GM19043 (cell line): ENCODE results near the gene PTPRD.

Experiments used
- ATAC-seq: cut with Tn5 transposase; IDR thresholded peaks from one replicate; pipeline ENCODE4 v1.9.1; 2021; ENCODE audit warnings: low read depth; ENCODE audit not compliant: unreplicated experiment

PTPRD gene

GRCh38 chr9:8823131-8823895 lies 1789.5 kb downstream of the PTPRD start:
- ATAC-seq = no peak

DNA sequence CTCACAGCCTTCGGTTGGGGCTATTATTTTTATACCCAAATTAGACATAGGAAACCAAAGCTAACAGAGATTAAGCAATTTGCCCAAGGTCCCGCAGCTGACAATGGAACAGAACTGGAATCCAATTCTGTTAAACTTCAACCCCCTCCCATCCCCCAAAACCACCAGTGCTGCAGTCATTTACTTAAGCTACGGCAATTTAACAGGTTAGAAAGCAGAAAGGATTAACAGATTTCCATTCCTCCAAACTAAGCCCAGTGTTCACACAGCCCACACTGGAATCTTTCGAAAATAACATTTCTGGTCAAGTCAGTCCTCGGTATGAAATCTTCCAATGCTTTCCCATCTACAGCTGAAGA lies 1790.2 kb downstream of the PTPRD start:
- no peak for ATAC-seq

GRCh38 chr9:8821910-8822666 lies 1790.7 kb downstream of the PTPRD start:
- no peak for ATAC-seq

DNA sequence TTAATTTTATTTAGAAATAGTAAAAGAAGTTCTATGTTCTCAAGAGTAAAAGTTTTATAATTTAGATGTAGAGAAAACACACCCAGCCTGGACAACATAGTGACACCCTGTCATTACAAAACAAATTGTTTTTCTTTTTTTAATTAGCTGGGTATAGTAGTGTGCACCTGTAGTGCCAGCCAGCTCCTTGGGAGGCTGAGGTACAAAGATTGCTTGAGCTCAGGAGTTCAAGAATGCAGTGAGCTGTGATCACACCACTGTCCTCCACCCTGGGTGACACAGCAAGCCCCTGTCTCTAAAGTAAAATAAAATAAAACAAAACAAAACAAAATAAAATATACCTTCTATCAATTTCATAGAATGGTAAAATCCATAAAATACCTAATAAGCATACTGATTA lies 1795.5 kb downstream of the PTPRD start:
- no peak for ATAC-seq

DNA sequence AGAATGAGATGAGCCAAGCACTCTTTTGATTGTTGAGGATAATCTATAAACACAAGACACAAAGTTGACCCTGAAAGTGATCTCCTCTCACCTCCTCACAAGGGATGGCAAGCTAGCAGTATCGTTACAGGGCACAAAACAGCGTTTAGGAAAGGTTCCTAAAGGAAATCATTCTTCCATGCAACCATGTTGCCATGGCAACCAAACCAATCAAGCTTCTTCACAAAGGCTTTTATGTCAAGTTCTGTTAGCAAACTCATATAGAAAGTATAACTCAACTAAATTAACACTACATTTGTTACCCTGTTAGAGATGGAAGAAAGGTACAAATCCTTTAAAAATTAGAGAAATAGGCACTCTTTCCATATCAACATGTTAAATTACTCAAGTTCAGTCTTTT lies 1796.4 kb downstream of the PTPRD start:
- no peak for ATAC-seq

- ATAC-seq = no peak
Observed at GRCh38 chr9:8815931-8816330, 1796.9 kb downstream of the PTPRD start.

DNA sequence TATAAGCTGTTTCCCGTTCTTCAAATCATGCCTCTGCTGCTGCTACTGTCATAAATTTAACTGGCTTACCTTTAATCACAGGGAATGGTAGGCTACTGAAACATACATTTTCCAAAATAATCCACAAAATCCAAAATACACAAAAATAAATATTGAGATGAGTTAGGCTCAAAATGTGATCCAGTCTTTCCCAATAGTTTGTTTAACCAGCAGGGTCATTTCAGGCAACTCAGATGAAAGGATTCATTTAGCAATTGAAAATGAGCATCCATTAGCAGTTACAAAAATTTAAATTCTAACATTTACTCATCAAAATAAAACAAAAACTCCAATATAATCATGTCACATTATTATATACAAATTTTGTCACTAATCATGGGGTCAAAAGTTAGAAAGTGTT lies 1797.6 kb downstream of the PTPRD start:
- ATAC-seq = no peak

DNA sequence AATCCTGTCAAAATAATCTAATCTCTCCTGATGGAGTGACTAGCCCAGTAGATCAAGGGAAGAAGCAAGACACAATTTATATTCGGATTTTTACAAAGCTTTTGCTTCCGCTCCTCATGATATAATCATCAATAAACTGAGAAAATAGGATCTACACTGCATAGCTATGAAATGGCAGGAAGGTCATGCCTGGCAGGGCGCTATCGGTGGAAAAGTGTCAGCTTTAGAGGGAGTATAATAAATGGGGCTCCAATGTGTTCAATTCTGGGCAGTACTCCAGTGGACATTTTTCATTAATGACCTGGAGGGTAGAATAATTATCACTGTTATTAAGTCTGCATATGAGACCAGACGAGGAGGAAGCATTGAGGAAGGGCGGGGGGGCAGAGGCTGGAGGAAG lies 1799.9 kb downstream of the PTPRD start:
- no peak for ATAC-seq

GRCh38 chr9:8809741-8810140 lies 1803.1 kb downstream of the PTPRD start:
- no peak for ATAC-seq

DNA sequence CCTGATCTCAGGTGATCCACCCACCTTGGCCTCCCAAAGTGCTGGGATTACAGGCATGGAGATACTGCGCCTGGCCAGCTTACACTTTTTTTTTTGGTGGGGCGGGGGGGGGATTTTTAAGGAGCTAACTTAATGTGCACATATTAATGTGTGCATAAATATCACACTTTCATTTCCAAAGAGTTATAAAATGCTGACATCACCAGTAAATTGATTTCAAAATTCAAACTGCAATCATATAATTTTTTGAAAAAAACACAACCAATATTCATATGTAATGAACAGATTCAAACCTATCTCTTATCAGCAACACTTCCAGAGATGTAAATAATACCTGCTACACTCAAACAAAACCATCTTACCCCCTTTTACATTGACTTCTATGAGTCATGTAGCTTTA lies 1806.7 kb downstream of the PTPRD start:
- ATAC-seq = no peak

- no peak for ATAC-seq
Observed at GRCh38 chr9:8804613-8805012, 1808.2 kb downstream of the PTPRD start.

DNA sequence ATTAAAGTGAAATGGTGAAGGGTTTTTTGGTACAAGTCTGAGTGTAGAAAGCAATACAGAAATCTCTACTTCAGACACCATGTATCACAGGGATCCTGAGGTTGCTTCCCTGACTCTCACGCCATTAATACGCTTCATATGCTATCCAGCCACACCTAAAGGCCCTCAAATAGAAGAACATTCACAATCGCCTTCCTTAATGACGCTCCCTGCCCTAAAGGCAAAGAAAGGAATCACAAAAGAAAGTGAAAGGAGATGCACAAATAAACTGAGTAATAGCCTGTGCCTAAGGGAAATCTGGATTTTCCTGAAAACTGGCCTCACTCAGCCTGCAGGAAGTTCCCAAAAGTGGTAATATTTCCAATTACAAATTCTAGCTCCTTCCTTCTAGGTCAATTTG lies 1810.6 kb downstream of the PTPRD start:
- ATAC-seq = no peak

- no peak for ATAC-seq
Observed at GRCh38 chr9:8800196-8800595, 1812.6 kb downstream of the PTPRD start.

DNA sequence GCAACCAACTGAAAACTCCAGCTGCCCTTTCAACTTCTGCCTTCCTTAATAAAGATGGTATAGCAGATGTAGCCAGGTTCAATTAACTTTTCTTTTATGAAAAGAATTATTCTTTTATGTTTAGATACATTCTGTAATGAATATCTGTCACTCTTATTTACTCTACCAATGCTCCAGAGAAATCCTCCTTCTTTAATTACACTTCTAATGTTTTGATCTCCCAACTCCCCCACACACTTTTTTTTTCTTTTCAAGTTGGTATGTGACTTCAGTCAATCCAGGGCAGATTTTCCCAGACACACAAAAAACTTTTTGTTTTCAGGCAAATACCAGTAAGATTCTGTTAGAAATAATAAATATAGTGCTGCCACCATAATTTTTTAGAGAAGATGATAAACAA lies 1813.2 kb downstream of the PTPRD start:
- no peak for ATAC-seq

- ATAC-seq = no peak
Observed at GRCh38 chr9:8799206-8799605, 1813.6 kb downstream of the PTPRD start.

- no peak for ATAC-seq
Observed at GRCh38 chr9:8784838-8785237, 1828.0 kb downstream of the PTPRD start.

DNA sequence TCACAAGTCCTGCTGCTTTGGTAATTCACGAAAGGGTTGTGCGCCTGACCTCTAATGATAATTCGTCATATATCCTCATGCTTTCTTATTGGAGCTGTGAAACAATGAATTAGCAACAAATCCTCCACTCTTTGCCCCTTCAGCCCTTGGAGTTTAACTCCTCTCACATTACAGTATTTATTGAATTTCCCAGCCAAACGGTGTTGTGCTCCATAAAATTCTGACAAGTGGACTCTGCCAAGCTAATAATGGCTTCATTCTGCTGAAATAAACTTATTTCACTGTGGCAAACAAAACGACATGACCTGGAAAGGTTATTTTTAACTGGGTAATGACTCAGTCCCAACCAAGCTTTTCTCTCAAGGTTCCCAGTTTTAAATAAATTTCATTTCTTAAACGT lies 1828.9 kb downstream of the PTPRD start:
- ATAC-seq = no peak

GRCh38 chr9:8782237-8782636 lies 1830.6 kb downstream of the PTPRD start:
- no peak for ATAC-seq

DNA sequence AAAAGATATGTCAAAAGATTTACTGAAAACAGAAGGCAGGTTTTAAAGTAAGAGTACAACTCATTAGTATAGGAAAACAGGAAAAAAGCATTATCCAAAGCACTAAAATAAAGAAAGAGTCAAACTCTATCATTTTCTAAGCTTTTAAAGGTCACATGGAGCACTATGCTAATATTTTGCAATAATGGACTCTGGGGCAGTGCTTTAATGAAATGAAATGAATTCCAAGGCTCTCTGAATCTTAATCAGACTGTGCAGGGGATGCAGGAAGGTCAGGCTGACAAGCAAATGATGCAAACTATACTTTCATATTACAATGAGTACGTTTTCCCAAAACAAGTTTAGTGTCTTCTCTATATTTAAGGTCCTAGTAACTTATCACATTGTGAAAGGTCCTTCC lies 1831.3 kb downstream of the PTPRD start:
- no peak for ATAC-seq

- ATAC-seq = no peak
Observed at GRCh38 chr9:8780386-8780785, 1832.4 kb downstream of the PTPRD start.

- no peak for ATAC-seq
Observed at GRCh38 chr9:8779478-8779877, 1833.3 kb downstream of the PTPRD start.

DNA sequence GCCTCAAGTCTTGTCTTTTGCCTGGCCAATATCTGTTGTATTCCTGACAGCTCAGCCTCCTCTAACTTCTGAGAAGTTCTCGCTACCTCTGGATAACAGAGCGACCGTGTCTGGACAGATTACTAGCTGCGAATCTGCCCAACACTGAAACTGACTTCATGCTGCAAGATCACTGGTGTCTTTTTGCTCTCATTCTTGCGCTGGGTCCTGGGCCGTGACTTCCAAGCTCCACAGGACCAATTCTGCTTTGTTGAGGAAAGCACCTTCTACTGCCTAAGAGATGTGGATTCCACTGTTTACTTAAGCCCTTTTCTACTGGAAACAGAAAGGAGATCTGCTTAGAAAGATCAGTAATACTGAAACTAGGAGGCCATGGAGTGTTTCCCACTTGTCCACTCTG lies 1834.4 kb downstream of the PTPRD start:
- ATAC-seq = no peak
